ENCODE results near the gene SHANK3.
A peak's percentile ranks its signal among the peaks of the same experiment; 100 is the strongest.
"Not testable (repeated sequence)": the region's sequence is repeated elsewhere in the genome, so short reads cannot be mapped to it uniquely, and the experiment has no call there.

The SHANK3 gene

GRCh38 chr22:50654664-50655063 is 18.0 kb upstream of the SHANK3 start:
- not testable (repeated sequence) for DNase-seq

GRCh38 chr22:50656122-50657070 is 16.2 kb upstream of the SHANK3 start:
- DNase-seq: peak; percentile 76

- DNase-seq: no peak
Measured at GRCh38 chr22:50657925-50658324, 14.7 kb upstream of the SHANK3 start.

- not testable (repeated sequence) for DNase-seq
Measured at GRCh38 chr22:50659711-50660110, 12.9 kb upstream of the SHANK3 start.

GRCh38 chr22:50660306-50660705 is 12.3 kb upstream of the SHANK3 start:
- DNase-seq: no peak

GRCh38 chr22:50665212-50665611 is 7.4 kb upstream of the SHANK3 start:
- DNase-seq: no peak

GRCh38 chr22:50665738-50666137 is 6.9 kb upstream of the SHANK3 start:
- no peak for DNase-seq

GRCh38 chr22:50670513-50670912 is 2.1 kb upstream of the SHANK3 start:
- no peak for DNase-seq

GRCh38 chr22:50670914-50671538 is 1.6 kb upstream of the SHANK3 start:
- DNase-seq: no peak

GRCh38 chr22:50671641-50672040 is 982 bp upstream of the SHANK3 start:
- DNase-seq: no peak

GRCh38 chr22:50672041-50672440 is 582 bp upstream of the SHANK3 start:
- no peak for DNase-seq

- DNase-seq: no peak
Measured at GRCh38 chr22:50673231-50674129, 857 bp downstream of the SHANK3 start.

GRCh38 chr22:50674130-50674500 is 1.5 kb downstream of the SHANK3 start:
- no peak for DNase-seq

GRCh38 chr22:50674606-50675552 is 2.3 kb downstream of the SHANK3 start:
- no peak for DNase-seq

- DNase-seq: no peak
Measured at GRCh38 chr22:50675553-50676179, 3.0 kb downstream of the SHANK3 start.

GRCh38 chr22:50676180-50676636 is 3.6 kb downstream of the SHANK3 start:
- no peak for DNase-seq

GRCh38 chr22:50676661-50677492 is 4.3 kb downstream of the SHANK3 start:
- DNase-seq: no peak

GRCh38 chr22:50677493-50678217 is 5.0 kb downstream of the SHANK3 start:
- DNase-seq: no peak

GRCh38 chr22:50678218-50678650 is 5.6 kb downstream of the SHANK3 start:
- DNase-seq: no peak

Data from EL (cell line).